Measurements from ENCODE around the gene ARHGEF6. TPM values are rescaled to one million over a fixed set of nuclear protein-coding genes. Genes with fewer than 3 reads are reported as not detected.

ARHGEF6 gene
- total RNA-seq, 1 donor from 2014 or later = 11.6 TPM

Other genes with a start within 250 kb of the ARHGEF6 start
- gene VGLL1, start 248.7 kb downstream of the ARHGEF6 start, total RNA-seq = not detected in 2 replicates
- gene CD40LG, start 132.8 kb downstream of the ARHGEF6 start, total RNA-seq = not detected in 2 replicates
- 194 and 199 TPM in 2 replicates for gene RBMX, start 99.8 kb upstream of the ARHGEF6 start, total RNA-seq